ENCODE data around the gene OGA. TPM values are rescaled to one million over a fixed set of nuclear protein-coding genes. Genes with fewer than 3 reads are reported as not detected.
A peak's percentile ranks its signal among the peaks of the same experiment; 100 is the strongest.

Gene OGA
- total and polyA plus RNA-seq, 2 experiments from 2014 or later = 46.1 to 76.8 TPM

- 82% methylated on average over 4 of the region's 4 CpGs for WGBS (ENCODE audit: low lambda C conversion rate, missing lambda C conversion rate)
- H3K9me2 ChIP-seq (replicated peaks; ENCODE audit: insufficient read depth) = no peaks in the 10 kb centered on the region
- H3K4me1 ChIP-seq (ENCODE audit: insufficient read depth) = peaks cover 14% of the 10 kb centered on the region
- H3K79me2 ChIP-seq = no peaks in the 10 kb centered on the region
- H3K27ac ChIP-seq = no peak overlapping the region
- H3K27me3 ChIP-seq = no peaks in the 10 kb centered on the region
- no peak overlapping the region for H2AFZ ChIP-seq
- no peaks in the 10 kb centered on the region for H3K9me3 ChIP-seq (ENCODE audit: low read depth)
- no peaks in the 10 kb centered on the region for H4K20me1 ChIP-seq (ENCODE audit: insufficient read depth, poor library complexity, severe bottlenecking)
- no peaks in the 10 kb centered on the region for H3K36me3 ChIP-seq (replicated peaks; ENCODE audit: insufficient read depth, low read depth)
- no peak overlapping the region for H3K4me3 ChIP-seq
- no peak for TF ChIP-seq EZH2 (IDR thresholded peaks at IDR 0.05; ENCODE audit: borderline replicate concordance)
- no peak for TF ChIP-seq CTCF (IDR thresholded peaks at IDR 0.05; ENCODE audit: poor library complexity)
- TF ChIP-seq EZH2phosphoT487 (IDR thresholded peaks at IDR 0.05; ENCODE audit: low read depth, severe bottlenecking, unreplicated experiment) = no peak
- DNase-seq (ENCODE audit: low spot score) = no peak
- H3K4me2 ChIP-seq = no peak overlapping the region
Measured at GRCh38 chr10:101832325-101832771, 14.1 kb upstream of the OGA start.

- H3K4me2 ChIP-seq = peak overlapping the region; percentile 95
- WGBS (ENCODE audit: low lambda C conversion rate, missing lambda C conversion rate) = 74% methylated on average over 9 of the region's 9 CpGs
- peak overlapping the region; percentile 93 for H3K27ac ChIP-seq
- H3K79me2 ChIP-seq = no peaks in the 10 kb centered on the region
- no peaks in the 10 kb centered on the region for H3K36me3 ChIP-seq (replicated peaks; ENCODE audit: insufficient read depth, low read depth)
- no peaks in the 10 kb centered on the region for H4K20me1 ChIP-seq (ENCODE audit: insufficient read depth, poor library complexity, severe bottlenecking)
- no peak overlapping the region for H3K4me3 ChIP-seq
- DNase-seq (ENCODE audit: low spot score) = no peak
- peak overlapping the region; percentile 47 for H2AFZ ChIP-seq
- no peaks in the 10 kb centered on the region for H3K9me2 ChIP-seq (replicated peaks; ENCODE audit: insufficient read depth)
- H3K27me3 ChIP-seq = no peaks in the 10 kb centered on the region
- TF ChIP-seq EZH2 (IDR thresholded peaks at IDR 0.05; ENCODE audit: borderline replicate concordance) (no peak), EZH2phosphoT487 (IDR thresholded peaks at IDR 0.05; ENCODE audit: low read depth, severe bottlenecking, unreplicated experiment) (no peak), CTCF (IDR thresholded peaks at IDR 0.05; ENCODE audit: poor library complexity) (no peak)
- H3K4me1 ChIP-seq (ENCODE audit: insufficient read depth) = peaks cover 14% of the 10 kb centered on the region
- no peaks in the 10 kb centered on the region for H3K9me3 ChIP-seq (ENCODE audit: low read depth)
Measured at GRCh38 chr10:101831169-101831811, 13.0 kb upstream of the OGA start.

GRCh38 chr10:101830322-101831168 is 12.3 kb upstream of the OGA start:
- Histone ChIP-seq H3K36me3 (replicated peaks; ENCODE audit: insufficient read depth, low read depth) (no peaks in the 10 kb centered on the region), H3K9me3 (ENCODE audit: low read depth) (no peaks in the 10 kb centered on the region), H2AFZ (peak overlapping the region; percentile 64), H3K9me2 (replicated peaks; ENCODE audit: insufficient read depth) (no peaks in the 10 kb centered on the region), H4K20me1 (ENCODE audit: insufficient read depth, poor library complexity, severe bottlenecking) (no peaks in the 10 kb centered on the region), H3K4me2 (peak overlapping the region; percentile 95), H3K27ac (peak overlapping the region; percentile 93), H3K27me3 (no peaks in the 10 kb centered on the region), H3K79me2 (no peaks in the 10 kb centered on the region), H3K4me3 (peak overlapping the region; percentile 31), H3K4me1 (ENCODE audit: insufficient read depth) (peaks cover 14% of the 10 kb centered on the region)
- WGBS (ENCODE audit: low lambda C conversion rate, missing lambda C conversion rate) = 5% methylated on average over 32 of the region's 56 CpGs
- TF ChIP-seq EZH2 (IDR thresholded peaks at IDR 0.05; ENCODE audit: borderline replicate concordance) = no peak
- TF ChIP-seq EZH2phosphoT487 (IDR thresholded peaks at IDR 0.05; ENCODE audit: low read depth, severe bottlenecking, unreplicated experiment) = no peak
- TF ChIP-seq CTCF (IDR thresholded peaks at IDR 0.05; ENCODE audit: poor library complexity) = no peak
- peak; percentile 97 for DNase-seq (ENCODE audit: low spot score)
